Upper lobe of left lung (tissue), 4 donors: Measurements from ENCODE around the gene UGT1A5.

Experiments used
- CTCF ChIP-seq, 6 experiments: fragments of 450-650 bp in 4 of 6; fragments of 200-600 bp in 2 of 6; sonication (generic) in 2 of 6; IDR thresholded peaks; one replicate each; pipeline ENCODE4 v1.5.1; 2016 to 2019; ENCODE audit warnings: antibody characterized with exemption in 6 of 6
- EP300 ChIP-seq, 4 donors: sonication (generic); formaldehyde crosslinking; IDR thresholded peaks; one replicate each; pipeline ENCODE4 v1.5.1; 2017; ENCODE audit warnings: antibody characterized with exemption in 4 of 4, control low read depth in 2 of 4
- POLR2AphosphoS5 ChIP-seq, 2 donors: sonication (generic); formaldehyde crosslinking; IDR thresholded peaks; one replicate each; pipeline ENCODE4 v1.5.1; 2017; ENCODE audit warnings: antibody characterized with exemption in 2 of 2

- TF ChIP-seq EP300 (IDR thresholded peaks at IDR 0.05) (no peak), CTCF (IDR thresholded peaks at IDR 0.05) (no peak), POLR2AphosphoS5 (IDR thresholded peaks at IDR 0.05) (no peak)
Measured at GRCh38 chr2:233712611-233713261, at the start of gene UGT1A5.
